HG03095 (cell line): ENCODE data around the gene WRNIP1.
A peak's percentile ranks its signal among the peaks of the same experiment; 100 is the strongest.

Experiments used
- ATAC-seq: cut with Tn5 transposase; IDR thresholded peaks from one replicate; pipeline ENCODE4 v1.9.1; 2021; ENCODE audit warnings: moderate library complexity; ENCODE audit not compliant: unreplicated experiment

Gene WRNIP1

GRCh38 chr6:2765166-2765895, at the start of gene WRNIP1:
TSS of gene WRNIP1 (plus strand) at chr6:2765393. CDS start at chr6:2765623, 230 bp downstream.
- ATAC-seq = peak; percentile 84

- no peak for ATAC-seq
Measured at GRCh38 chr6:2715737-2716136, 49.5 kb upstream of the WRNIP1 start.

- ATAC-seq = no peak
Measured at GRCh38 chr6:2716936-2717700, 48.1 kb upstream of the WRNIP1 start.

GRCh38 chr6:2718334-2719092, 46.7 kb upstream of the WRNIP1 start:
- ATAC-seq = no peak

GRCh38 chr6:2719093-2719455, 46.1 kb upstream of the WRNIP1 start:
- ATAC-seq = no peak

- no peak for ATAC-seq
Measured at GRCh38 chr6:2721219-2721618, 44.0 kb upstream of the WRNIP1 start.

- no peak for ATAC-seq
Measured at GRCh38 chr6:2725364-2725988, 39.7 kb upstream of the WRNIP1 start.

GRCh38 chr6:2725999-2726567, 39.1 kb upstream of the WRNIP1 start:
- ATAC-seq = peak; percentile 74

GRCh38 chr6:2729921-2730320, 35.3 kb upstream of the WRNIP1 start:
- no peak for ATAC-seq

GRCh38 chr6:2730353-2731107, 34.7 kb upstream of the WRNIP1 start:
- ATAC-seq = no peak

- ATAC-seq = no peak
Measured at GRCh38 chr6:2731281-2731909, 33.8 kb upstream of the WRNIP1 start.

- no peak for ATAC-seq
Measured at GRCh38 chr6:2732503-2733089, 32.6 kb upstream of the WRNIP1 start.

- peak; percentile 85 for ATAC-seq
Measured at GRCh38 chr6:2733324-2733723, 31.9 kb upstream of the WRNIP1 start.

- no peak for ATAC-seq
Measured at GRCh38 chr6:2733736-2734480, 31.3 kb upstream of the WRNIP1 start.

GRCh38 chr6:2734488-2735166, 30.6 kb upstream of the WRNIP1 start:
- no peak for ATAC-seq

GRCh38 chr6:2737885-2738284, 27.3 kb upstream of the WRNIP1 start:
- ATAC-seq = no peak

- no peak for ATAC-seq
Measured at GRCh38 chr6:2738373-2738979, 26.7 kb upstream of the WRNIP1 start.

- no peak for ATAC-seq
Measured at GRCh38 chr6:2739335-2739734, 25.9 kb upstream of the WRNIP1 start.
